ENCODE results near the gene DCUN1D3.

- TF ChIP-seq CTCF (IDR thresholded peaks at IDR 0.05; ENCODE audit: poor library complexity): no peak
- no peak for TF ChIP-seq EZH2 (IDR thresholded peaks at IDR 0.05; ENCODE audit: borderline replicate concordance)
These were observed 13.0 kb downstream of the DCUN1D3 start for GRCh38 chr16:20887207-20887606.

Measured in hepatocyte (in vitro differentiated cells).